K562 (cell line): ENCODE data around the gene PET100. TPM values are rescaled to one million over a fixed set of nuclear protein-coding genes. Genes with fewer than 3 reads are reported as not detected.

Source experiments
- FIP1L1 ChIP-seq: fragments of 200-400 bp; formaldehyde crosslinking; IDR thresholded peaks from 2 replicates; pipeline ENCODE4 v1.6.1; 2018; ENCODE audit warnings: mild to moderate bottlenecking, low read depth, low read length; ENCODE audit not compliant: poor library complexity, severe bottlenecking
- IFI16 ChIP-seq: fragments of 250-450 bp; sonication (Bioruptor Pico); IDR thresholded peaks from 2 replicates; pipeline ENCODE4 v2.1.2; 2022; ENCODE audit warnings: mild to moderate bottlenecking, inconsistent platforms
- ILF3 ChIP-seq: fragments of 450-650 bp; IDR thresholded peaks from 2 replicates; pipeline ENCODE4 v1.6.1; 2018; ENCODE audit warnings: antibody characterized with exemption, mild to moderate bottlenecking, moderate library complexity, borderline replicate concordance
- KDM4B ChIP-seq, 2 experiments: fragments of 450-650 bp in 1 of 2; sonication (generic) in 1 of 2; IDR thresholded peaks; 2 replicates each; pipeline ENCODE4 v1.6.1; 2016 to 2017; ENCODE audit warnings: borderline replicate concordance in 2 of 2, antibody characterized with exemption in 1 of 2, low read depth in 1 of 2, mild to moderate bottlenecking in 1 of 2
- MAFF ChIP-seq: IDR thresholded peaks from 2 replicates; pipeline ENCODE4 v1.6.1; 2012; ENCODE audit warnings: low read length, improper control_type of control experiment
- NFIX ChIP-seq: fragments of 250-450 bp; sonication (Bioruptor Pico); IDR thresholded peaks from 2 replicates; pipeline ENCODE4 v1.4.0; 2020; ENCODE audit warnings: low read depth, mild to moderate bottlenecking, moderate library complexity
- NR2C2 ChIP-seq, 2 experiments: fragments of 200-800 bp in 1 of 2; sonication (Bioruptor generic) in 1 of 2; sonication (generic) in 1 of 2; formaldehyde crosslinking in 1 of 2; IDR thresholded peaks; 2 replicates each; pipeline versions ENCODE4 v1.6.1 to v1.8.0; 2016 to 2022; ENCODE audit warnings: mild to moderate bottlenecking in 1 of 2, missing compliant biosample characterization in 1 of 2, missing genetic modification characterization in 1 of 2, missing genetic modification reagents in 1 of 2
- PCBP2 ChIP-seq: fragments of 200-400 bp; formaldehyde crosslinking; IDR thresholded peaks from 2 replicates; pipeline ENCODE4 v1.6.1; 2018; ENCODE audit warnings: low read length, low read depth, mild to moderate bottlenecking, moderate library complexity; ENCODE audit not compliant: poor library complexity, severe bottlenecking
- STAG1 ChIP-seq: sonication (generic); formaldehyde crosslinking; IDR thresholded peaks from 2 replicates; pipeline ENCODE4 v1.5.0; 2020; ENCODE audit warnings: missing genetic modification reagents, borderline replicate concordance
- ZBTB17 ChIP-seq: fragments of 450-650 bp; formaldehyde crosslinking; IDR thresholded peaks from 2 replicates; pipeline ENCODE4 v1.4.0; 2020; ENCODE audit warnings: mild to moderate bottlenecking
- ZFP30 ChIP-seq: fragments of 250-450 bp; sonication (Bioruptor Pico); IDR thresholded peaks from 2 replicates; pipeline ENCODE4 v1.8.0; 2022; ENCODE audit warnings: moderate library complexity, mild to moderate bottlenecking, inconsistent platforms, borderline replicate concordance
- ZFPM2 ChIP-seq: fragments of 250-450 bp; sonication (Bioruptor Pico); IDR thresholded peaks from 2 replicates; pipeline ENCODE4 v1.5.1; 2022; ENCODE audit warnings: mild to moderate bottlenecking
- ZFX ChIP-seq: sonication (generic); formaldehyde crosslinking; IDR thresholded peaks from 2 replicates; pipeline ENCODE4 v1.8.0; 2022; ENCODE audit warnings: mild to moderate bottlenecking, missing genetic modification reagents, moderate library complexity
- ZNF143 ChIP-seq: sonication (generic); formaldehyde crosslinking; IDR thresholded peaks from 2 replicates; pipeline ENCODE4 v1.9.0; 2022; ENCODE audit warnings: mild to moderate bottlenecking, missing genetic modification reagents
- ZNF408 ChIP-seq: fragments of 250-450 bp; sonication (Bioruptor Pico); IDR thresholded peaks from 2 replicates; pipeline ENCODE4 v1.4.0; 2020; ENCODE audit warnings: low read depth, mild to moderate bottlenecking, moderate library complexity
- ZNF431 ChIP-seq: sonication (generic); formaldehyde crosslinking; IDR thresholded peaks from 2 replicates; pipeline ENCODE4 v1.8.0; 2022; ENCODE audit warnings: mild to moderate bottlenecking, missing genetic modification reagents
- polyA plus RNA-seq, 8 experiments: library from polyadenylated mRNA; depleted of rRNA in 4 of 8; stranded (reverse) in 5 of 8; unstranded in 3 of 8; fragments of >200 nt; fragmentation: Nextera tagmentation in 2 of 8; fragmentation: Illumina TruSeq in 1 of 8; extraction: Ambion mirVana in 2 of 8; extraction: Trizol in 1 of 8; gene quantifications; 2 replicates each; pipeline versions ENCODE4 v1.2.1 to v1.2.3, GENCODE V29; 2011 to 2014; ENCODE audit warnings: inconsistent platforms in 1 of 8, missing spikeins in 1 of 8
- total RNA-seq, 7 experiments: library from RNA; depleted of rRNA in 6 of 7; stranded (reverse); fragments of >200 nt in 6 of 7; fragmentation: Illumina TruSeq in 2 of 7; extraction: Trizol in 2 of 7; gene quantifications; 2 replicates each; pipeline versions ENCODE4 v1.2.1 to v1.2.3, GENCODE V29; 2011 to 2021; ENCODE audit warnings: low replicate concordance in 1 of 7
- TF ChIP-seq, protein P1 (sequence below): fragments of 150-350 bp; conservative IDR thresholded peaks from 2 replicates; pipeline ENCODE4 v1.6.1; 2014; ENCODE audit warnings: low read length
- TF ChIP-seq, protein P2 (sequence below): fragments of 250-450 bp; sonication (Bioruptor Pico); IDR thresholded peaks from 2 replicates; pipeline ENCODE4 v1.8.0; 2021; ENCODE audit warnings: moderate library complexity, mild to moderate bottlenecking, inconsistent platforms
- TF ChIP-seq, protein P3 (sequence below): fragments of 450-650 bp; formaldehyde crosslinking; IDR thresholded peaks from 2 replicates; pipeline ENCODE4 v1.4.0; 2020; ENCODE audit warnings: mild to moderate bottlenecking, moderate library complexity
- TF ChIP-seq, protein P4 (sequence below), 3 experiments: fragments of 200-800 bp in 1 of 3; sonication (Bioruptor generic) in 1 of 3; sonication (generic) in 1 of 3; formaldehyde crosslinking in 1 of 3; IDR thresholded peaks; 2 replicates each; pipeline versions ENCODE4 v1.6.1 to v1.8.0; 2016 to 2022; ENCODE audit warnings: mild to moderate bottlenecking in 2 of 3, missing compliant biosample characterization in 2 of 3, missing genetic modification characterization in 2 of 3, missing genetic modification reagents in 1 of 3
- TF ChIP-seq, protein P5 (sequence below): fragments of 200-800 bp; sonication (Bioruptor generic); IDR thresholded peaks from 2 replicates; pipeline ENCODE4 v1.6.1; 2017; ENCODE audit warnings: missing genetic modification characterization, missing compliant biosample characterization

Gene PET100
- total and polyA plus RNA-seq, 9 of the 15 experiments (the other 6 are each of a cell fraction or from before 2014, with no cell fraction given), result 62.3 to 351 (median 98.3) TPM

DNA sequence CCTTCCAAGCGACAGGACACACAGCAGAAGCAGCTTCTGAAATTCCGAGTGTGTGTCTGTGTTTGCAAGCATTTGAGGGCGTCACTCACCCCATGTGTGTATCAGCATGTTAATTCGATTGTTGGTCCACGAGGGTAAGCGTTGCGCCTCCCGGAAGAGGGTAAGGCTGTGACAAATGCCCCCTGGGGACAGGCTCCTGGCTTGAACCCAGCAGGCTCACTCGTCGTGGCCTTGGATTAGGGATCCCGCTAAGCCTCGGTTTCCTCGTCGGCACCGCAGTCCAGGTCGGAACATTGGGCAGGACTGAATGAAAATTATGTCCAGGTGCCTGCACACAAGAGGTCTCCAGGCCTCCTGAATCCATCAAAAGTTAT lies 6.7 kb downstream of the PET100 start (continued):
- TF ChIP-seq PCBP2, result no peak
- no peak for TF ChIP-seq KDM4B (IDR thresholded peaks at IDR 0.05; ENCODE audit: borderline replicate concordance in 2 of 2, low read depth in 1 of 2)
- TF ChIP-seq, protein P1, sequence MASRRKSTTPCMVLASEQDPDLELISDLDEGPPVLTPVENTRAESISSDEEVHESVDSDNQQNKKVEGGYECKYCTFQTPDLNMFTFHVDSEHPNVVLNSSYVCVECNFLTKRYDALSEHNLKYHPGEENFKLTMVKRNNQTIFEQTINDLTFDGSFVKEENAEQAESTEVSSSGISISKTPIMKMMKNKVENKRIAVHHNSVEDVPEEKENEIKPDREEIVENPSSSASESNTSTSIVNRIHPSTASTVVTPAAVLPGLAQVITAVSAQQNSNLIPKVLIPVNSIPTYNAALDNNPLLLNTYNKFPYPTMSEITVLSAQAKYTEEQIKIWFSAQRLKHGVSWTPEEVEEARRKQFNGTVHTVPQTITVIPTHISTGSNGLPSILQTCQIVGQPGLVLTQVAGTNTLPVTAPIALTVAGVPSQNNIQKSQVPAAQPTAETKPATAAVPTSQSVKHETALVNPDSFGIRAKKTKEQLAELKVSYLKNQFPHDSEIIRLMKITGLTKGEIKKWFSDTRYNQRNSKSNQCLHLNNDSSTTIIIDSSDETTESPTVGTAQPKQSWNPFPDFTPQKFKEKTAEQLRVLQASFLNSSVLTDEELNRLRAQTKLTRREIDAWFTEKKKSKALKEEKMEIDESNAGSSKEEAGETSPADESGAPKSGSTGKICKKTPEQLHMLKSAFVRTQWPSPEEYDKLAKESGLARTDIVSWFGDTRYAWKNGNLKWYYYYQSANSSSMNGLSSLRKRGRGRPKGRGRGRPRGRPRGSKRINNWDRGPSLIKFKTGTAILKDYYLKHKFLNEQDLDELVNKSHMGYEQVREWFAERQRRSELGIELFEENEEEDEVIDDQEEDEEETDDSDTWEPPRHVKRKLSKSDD, result no peak
- no peak for TF ChIP-seq ZFX (CRISPR knock-in tag)
- TF ChIP-seq MAFF, result no peak
- TF ChIP-seq, protein P2, sequence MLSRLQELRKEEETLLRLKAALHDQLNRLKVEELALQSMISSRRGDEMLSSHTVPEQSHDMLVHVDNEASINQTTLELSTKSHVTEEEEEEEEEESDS (CRISPR knock-in tag), result no peak
- TF ChIP-seq ILF3, result no peak
- TF ChIP-seq, protein P3, sequence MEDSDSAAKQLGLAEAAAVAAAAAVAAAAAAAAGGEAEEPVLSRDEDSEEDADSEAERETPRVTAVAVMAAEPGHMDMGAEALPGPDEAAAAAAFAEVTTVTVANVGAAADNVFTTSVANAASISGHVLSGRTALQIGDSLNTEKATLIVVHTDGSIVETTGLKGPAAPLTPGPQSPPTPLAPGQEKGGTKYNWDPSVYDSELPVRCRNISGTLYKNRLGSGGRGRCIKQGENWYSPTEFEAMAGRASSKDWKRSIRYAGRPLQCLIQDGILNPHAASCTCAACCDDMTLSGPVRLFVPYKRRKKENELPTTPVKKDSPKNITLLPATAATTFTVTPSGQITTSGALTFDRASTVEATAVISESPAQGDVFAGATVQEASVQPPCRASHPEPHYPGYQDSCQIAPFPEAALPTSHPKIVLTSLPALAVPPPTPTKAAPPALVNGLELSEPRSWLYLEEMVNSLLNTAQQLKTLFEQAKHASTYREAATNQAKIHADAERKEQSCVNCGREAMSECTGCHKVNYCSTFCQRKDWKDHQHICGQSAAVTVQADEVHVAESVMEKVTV (CRISPR knock-in tag), result no peak
- TF ChIP-seq, protein P4, sequence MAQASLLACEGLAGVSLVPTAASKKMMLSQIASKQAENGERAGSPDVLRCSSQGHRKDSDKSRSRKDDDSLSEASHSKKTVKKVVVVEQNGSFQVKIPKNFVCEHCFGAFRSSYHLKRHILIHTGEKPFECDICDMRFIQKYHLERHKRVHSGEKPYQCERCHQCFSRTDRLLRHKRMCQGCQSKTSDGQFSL (CRISPR knock-in tag; IDR thresholded peaks at IDR 0.05), result peak; percentile 75; the same call in 1 of the 2 replicates
- TF ChIP-seq, protein P4 (tag; IDR thresholded peaks at IDR 0.05), result no peak
- TF ChIP-seq ZNF408 (CRISPR knock-in tag), result no peak
- TF ChIP-seq NR2C2 (CRISPR knock-in tag; IDR thresholded peaks at IDR 0.05), result no peak
- TF ChIP-seq NR2C2 (tag; IDR thresholded peaks at IDR 0.05), result 0 out of 2 replicates have a peak, but pooled peaks have one; percentile 4
- TF ChIP-seq STAG1, result peak; percentile 44; the same call in 1 of the 2 replicates
- no peak for TF ChIP-seq ZNF143 (CRISPR knock-in tag)
- TF ChIP-seq ZBTB17 (CRISPR knock-in tag), result no peak
- no peak for TF ChIP-seq ZFPM2 (CRISPR knock-in tag)
- TF ChIP-seq ZFP30 (CRISPR knock-in tag), result no peak
- TF ChIP-seq ZNF431 (CRISPR knock-in tag), result peak; percentile 70; the same call in 1 of the 2 replicates
- TF ChIP-seq NFIX (CRISPR knock-in tag), result no peak
- TF ChIP-seq, protein P5, sequence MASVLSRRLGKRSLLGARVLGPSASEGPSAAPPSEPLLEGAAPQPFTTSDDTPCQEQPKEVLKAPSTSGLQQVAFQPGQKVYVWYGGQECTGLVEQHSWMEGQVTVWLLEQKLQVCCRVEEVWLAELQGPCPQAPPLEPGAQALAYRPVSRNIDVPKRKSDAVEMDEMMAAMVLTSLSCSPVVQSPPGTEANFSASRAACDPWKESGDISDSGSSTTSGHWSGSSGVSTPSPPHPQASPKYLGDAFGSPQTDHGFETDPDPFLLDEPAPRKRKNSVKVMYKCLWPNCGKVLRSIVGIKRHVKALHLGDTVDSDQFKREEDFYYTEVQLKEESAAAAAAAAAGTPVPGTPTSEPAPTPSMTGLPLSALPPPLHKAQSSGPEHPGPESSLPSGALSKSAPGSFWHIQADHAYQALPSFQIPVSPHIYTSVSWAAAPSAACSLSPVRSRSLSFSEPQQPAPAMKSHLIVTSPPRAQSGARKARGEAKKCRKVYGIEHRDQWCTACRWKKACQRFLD (CRISPR knock-in tag), result no peak
- no peak for TF ChIP-seq IFI16 (CRISPR knock-in tag)
- no peak for TF ChIP-seq FIP1L1
